Measurements from ENCODE around the gene NTRK2.

DNA sequence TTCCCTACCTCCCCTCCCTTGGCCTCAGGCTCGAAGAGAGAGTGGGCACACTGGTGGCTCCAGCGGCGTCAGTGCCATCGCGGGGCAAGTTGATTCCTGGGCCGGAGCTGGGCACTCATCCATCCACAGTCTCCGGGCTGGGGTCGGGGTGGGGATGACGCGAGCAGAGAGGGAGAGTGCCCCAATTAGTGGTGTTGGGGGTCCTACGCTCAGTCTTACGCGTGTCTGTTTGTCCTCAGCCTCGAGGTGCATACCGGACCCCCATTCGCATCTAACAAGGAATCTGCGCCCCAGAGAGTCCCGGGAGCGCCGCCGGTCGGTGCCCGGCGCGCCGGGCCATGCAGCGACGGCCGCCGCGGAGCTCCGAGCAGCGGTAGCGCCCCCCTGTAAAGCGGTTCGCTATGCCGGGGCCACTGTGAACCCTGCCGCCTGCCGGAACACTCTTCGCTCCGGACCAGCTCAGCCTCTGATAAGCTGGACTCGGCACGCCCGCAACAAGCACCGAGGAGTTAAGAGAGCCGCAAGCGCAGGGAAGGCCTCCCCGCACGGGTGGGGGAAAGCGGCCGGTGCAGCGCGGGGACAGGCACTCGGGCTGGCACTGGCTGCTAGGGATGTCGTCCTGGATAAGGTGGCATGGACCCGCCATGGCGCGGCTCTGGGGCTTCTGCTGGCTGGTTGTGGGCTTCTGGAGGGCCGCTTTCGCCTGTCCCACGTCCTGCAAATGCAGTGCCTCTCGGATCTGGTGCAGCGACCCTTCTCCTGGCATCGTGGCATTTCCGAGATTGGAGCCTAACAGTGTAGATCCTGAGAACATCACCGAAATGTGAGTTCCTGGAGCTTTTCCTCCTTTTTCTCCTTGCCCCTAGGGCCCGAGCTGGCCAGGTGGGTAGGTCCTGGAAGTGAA lies 861 bp downstream of the NTRK2 start:
- TF ChIP-seq, protein P1, sequence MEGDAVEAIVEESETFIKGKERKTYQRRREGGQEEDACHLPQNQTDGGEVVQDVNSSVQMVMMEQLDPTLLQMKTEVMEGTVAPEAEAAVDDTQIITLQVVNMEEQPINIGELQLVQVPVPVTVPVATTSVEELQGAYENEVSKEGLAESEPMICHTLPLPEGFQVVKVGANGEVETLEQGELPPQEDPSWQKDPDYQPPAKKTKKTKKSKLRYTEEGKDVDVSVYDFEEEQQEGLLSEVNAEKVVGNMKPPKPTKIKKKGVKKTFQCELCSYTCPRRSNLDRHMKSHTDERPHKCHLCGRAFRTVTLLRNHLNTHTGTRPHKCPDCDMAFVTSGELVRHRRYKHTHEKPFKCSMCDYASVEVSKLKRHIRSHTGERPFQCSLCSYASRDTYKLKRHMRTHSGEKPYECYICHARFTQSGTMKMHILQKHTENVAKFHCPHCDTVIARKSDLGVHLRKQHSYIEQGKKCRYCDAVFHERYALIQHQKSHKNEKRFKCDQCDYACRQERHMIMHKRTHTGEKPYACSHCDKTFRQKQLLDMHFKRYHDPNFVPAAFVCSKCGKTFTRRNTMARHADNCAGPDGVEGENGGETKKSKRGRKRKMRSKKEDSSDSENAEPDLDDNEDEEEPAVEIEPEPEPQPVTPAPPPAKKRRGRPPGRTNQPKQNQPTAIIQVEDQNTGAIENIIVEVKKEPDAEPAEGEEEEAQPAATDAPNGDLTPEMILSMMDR (IDR thresholded peaks at IDR 0.05; ENCODE audit: borderline replicate concordance, extremely low read depth, low read length, poor library complexity, severe bottlenecking): no peak
- TF ChIP-seq EZH2 (IDR thresholded peaks at IDR 0.05; ENCODE audit: borderline replicate concordance, low read depth, low read length, severe bottlenecking): no peak
